ENCODE results near the gene SCLT1. TPM values are rescaled to one million over a fixed set of nuclear protein-coding genes. Genes with fewer than 3 reads are reported as not detected.

The SCLT1 gene
- total and polyA plus RNA-seq, 2 of the 4 experiments (the other 2 are of a cell fraction), result 4.9 to 7.7 TPM

DNA sequence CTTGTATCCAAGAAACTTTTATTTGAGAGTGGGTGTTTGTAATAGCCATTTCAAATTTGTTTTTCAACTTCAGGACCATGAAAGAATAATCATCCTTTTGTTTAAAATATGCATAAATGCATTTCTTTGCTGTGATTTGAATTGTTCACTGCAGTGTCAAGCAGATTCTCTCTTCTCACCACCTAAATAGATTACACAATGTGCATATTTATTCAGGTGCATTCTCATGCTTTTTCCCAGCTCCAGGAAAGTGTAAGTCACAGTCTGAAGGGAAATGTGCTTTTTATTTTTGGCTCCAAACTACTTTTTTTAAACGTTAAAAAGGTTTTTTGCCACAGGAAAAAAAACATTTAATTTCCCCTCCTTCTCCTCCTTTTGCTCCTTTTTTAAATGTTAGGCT is 20.1 kb upstream of the SCLT1 start:
- Histone ChIP-seq H2BK5ac (ENCODE audit: low read depth, low read length, poor library complexity, severe bottlenecking) (no peak overlapping the region), H3K4ac (ENCODE audit: low read depth, low read length) (no peak overlapping the region), H2BK15ac (ENCODE audit: low read depth, low read length) (no peak overlapping the region), H3K9ac (ENCODE audit: low read depth, low read length) (no peak overlapping the region), H3K56ac (ENCODE audit: extremely low read depth, insufficient read depth, low read length) (no peak overlapping the region), H2AK9ac (replicated peaks; ENCODE audit: low read depth, low read length, poor library complexity) (no peak overlapping the region), H3K23ac (ENCODE audit: low read depth, low read length) (no peak overlapping the region), H3K9me3 (ENCODE audit: control insufficient read depth, insufficient read depth, low read length) (no peaks in the 10 kb centered on the region), H3K4me3 (ENCODE audit: insufficient read depth, low read depth, low read length) (no peak overlapping the region), H4K5ac (ENCODE audit: low read depth, low read length) (no peak overlapping the region), H3K79me1 (ENCODE audit: low read depth in 1 of 2, low read length in 2 of 2) (no peaks in the 10 kb centered on the region), H3K18ac (ENCODE audit: low read depth, low read length) (no peak overlapping the region), H3K4me2 (ENCODE audit: low read depth, low read length) (no peak overlapping the region), H2BK20ac (ENCODE audit: low read depth, low read length) (no peak overlapping the region), H3K36me3 (ENCODE audit: control insufficient read depth, insufficient read depth, low read length) (no peaks in the 10 kb centered on the region), H4K20me1 (ENCODE audit: insufficient read depth, low read length) (no peaks in the 10 kb centered on the region), H4K8ac (ENCODE audit: low read depth in 2 of 2, low read length in 2 of 2) (no peak overlapping the region), H3K27ac (ENCODE audit: insufficient read depth, low read length) (no peak overlapping the region), H2AFZ (replicated peaks; ENCODE audit: low read length, poor library complexity) (no peak overlapping the region), H3K27me3 (ENCODE audit: control insufficient read depth, insufficient read depth, low read length) (no peaks in the 10 kb centered on the region), H2AK5ac (ENCODE audit: low read depth, low read length) (no peak overlapping the region), H3K14ac (replicated peaks; ENCODE audit: low read depth, low read length) (no peak overlapping the region), H4K91ac (ENCODE audit: insufficient read depth, low read depth, low read length) (no peak overlapping the region), H3K4me1 (ENCODE audit: control insufficient read depth, insufficient read depth, low read length) (no peaks in the 10 kb centered on the region), H3K9me1 (ENCODE audit: insufficient read depth, low read length) (peaks cover 3% of the 10 kb centered on the region; the same call in 1 of the 2 replicates), H2BK120ac (ENCODE audit: low read depth, low read length) (no peak overlapping the region)
- DNase-seq, result no peak
- intact Hi-C loops (cut with micrococcal nuclease), result no loop called here
- CTCF ChIA-PET, result no interaction called here
- WGBS, 2 experiments (ENCODE audit: extremely low coverage in 2 of 2, insufficient read length in 1 of 2), result no CpG with 5 or more reads among the region's 1 CpG
- POLR2A ChIA-PET (ENCODE audit: unreplicated experiment), result no interaction called here
- in situ Hi-C loops (cut with MboI; ENCODE audit: low sequenced_read_pairs), result no loop called here
- no peak for ATAC-seq (ENCODE audit: low read depth)
- TF ChIP-seq FOS (IDR thresholded peaks at IDR 0.05; ENCODE audit: low read depth, low read length) (no peak), RAD21 (IDR thresholded peaks at IDR 0.05; ENCODE audit: low read length) (no peak), BHLHE40 (IDR thresholded peaks at IDR 0.05; ENCODE audit: low read depth, low read length) (no peak), POLR2A (IDR thresholded peaks at IDR 0.05; ENCODE audit: low read depth, low read length) (no peak), CHD1 (IDR thresholded peaks at IDR 0.05; ENCODE audit: low read depth, low read length) (no peak), MAFK (IDR thresholded peaks at IDR 0.05; ENCODE audit: low read depth, low read length) (no peak), RFX5 (IDR thresholded peaks at IDR 0.05; ENCODE audit: low read depth, low read length) (no peak), SMC3 (IDR thresholded peaks at IDR 0.05; ENCODE audit: low read depth, low read length) (no peak), MXI1 (IDR thresholded peaks at IDR 0.05; ENCODE audit: borderline replicate concordance, low read depth, low read length) (no peak), MAZ (IDR thresholded peaks at IDR 0.05; ENCODE audit: borderline replicate concordance, low read depth, low read length) (no peak), RCOR1 (IDR thresholded peaks at IDR 0.05; ENCODE audit: insufficient replicate concordance, low read length) (no peak), NFE2L2 (IDR thresholded peaks at IDR 0.05; ENCODE audit: low read depth, low read length) (no peak), CEBPB (IDR thresholded peaks at IDR 0.05; ENCODE audit: low read depth, low read length) (no peak)
- TF ChIP-seq, protein P1, sequence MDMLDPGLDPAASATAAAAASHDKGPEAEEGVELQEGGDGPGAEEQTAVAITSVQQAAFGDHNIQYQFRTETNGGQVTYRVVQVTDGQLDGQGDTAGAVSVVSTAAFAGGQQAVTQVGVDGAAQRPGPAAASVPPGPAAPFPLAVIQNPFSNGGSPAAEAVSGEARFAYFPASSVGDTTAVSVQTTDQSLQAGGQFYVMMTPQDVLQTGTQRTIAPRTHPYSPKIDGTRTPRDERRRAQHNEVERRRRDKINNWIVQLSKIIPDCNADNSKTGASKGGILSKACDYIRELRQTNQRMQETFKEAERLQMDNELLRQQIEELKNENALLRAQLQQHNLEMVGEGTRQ (IDR thresholded peaks at IDR 0.05; ENCODE audit: low read depth, low read length), result no peak
- TF ChIP-seq, protein P2, sequence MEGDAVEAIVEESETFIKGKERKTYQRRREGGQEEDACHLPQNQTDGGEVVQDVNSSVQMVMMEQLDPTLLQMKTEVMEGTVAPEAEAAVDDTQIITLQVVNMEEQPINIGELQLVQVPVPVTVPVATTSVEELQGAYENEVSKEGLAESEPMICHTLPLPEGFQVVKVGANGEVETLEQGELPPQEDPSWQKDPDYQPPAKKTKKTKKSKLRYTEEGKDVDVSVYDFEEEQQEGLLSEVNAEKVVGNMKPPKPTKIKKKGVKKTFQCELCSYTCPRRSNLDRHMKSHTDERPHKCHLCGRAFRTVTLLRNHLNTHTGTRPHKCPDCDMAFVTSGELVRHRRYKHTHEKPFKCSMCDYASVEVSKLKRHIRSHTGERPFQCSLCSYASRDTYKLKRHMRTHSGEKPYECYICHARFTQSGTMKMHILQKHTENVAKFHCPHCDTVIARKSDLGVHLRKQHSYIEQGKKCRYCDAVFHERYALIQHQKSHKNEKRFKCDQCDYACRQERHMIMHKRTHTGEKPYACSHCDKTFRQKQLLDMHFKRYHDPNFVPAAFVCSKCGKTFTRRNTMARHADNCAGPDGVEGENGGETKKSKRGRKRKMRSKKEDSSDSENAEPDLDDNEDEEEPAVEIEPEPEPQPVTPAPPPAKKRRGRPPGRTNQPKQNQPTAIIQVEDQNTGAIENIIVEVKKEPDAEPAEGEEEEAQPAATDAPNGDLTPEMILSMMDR (conservative IDR thresholded peaks at IDR 0.05; ENCODE audit: low read depth, low read length), result no peak
- TF ChIP-seq, protein P3, sequence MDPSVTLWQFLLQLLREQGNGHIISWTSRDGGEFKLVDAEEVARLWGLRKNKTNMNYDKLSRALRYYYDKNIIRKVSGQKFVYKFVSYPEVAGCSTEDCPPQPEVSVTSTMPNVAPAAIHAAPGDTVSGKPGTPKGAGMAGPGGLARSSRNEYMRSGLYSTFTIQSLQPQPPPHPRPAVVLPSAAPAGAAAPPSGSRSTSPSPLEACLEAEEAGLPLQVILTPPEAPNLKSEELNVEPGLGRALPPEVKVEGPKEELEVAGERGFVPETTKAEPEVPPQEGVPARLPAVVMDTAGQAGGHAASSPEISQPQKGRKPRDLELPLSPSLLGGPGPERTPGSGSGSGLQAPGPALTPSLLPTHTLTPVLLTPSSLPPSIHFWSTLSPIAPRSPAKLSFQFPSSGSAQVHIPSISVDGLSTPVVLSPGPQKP (IDR thresholded peaks at IDR 0.05; ENCODE audit: borderline replicate concordance, low read depth, low read length), result no peak
- dilution Hi-C loops (cut with HindIII; ENCODE audit: low sequenced_read_pairs, unreplicated experiment), result no loop called here
- no TSS peak for BruUV-seq (replicated peaks)
